ENCODE results near the gene TSC22D1.

The TSC22D1 gene

DNA sequence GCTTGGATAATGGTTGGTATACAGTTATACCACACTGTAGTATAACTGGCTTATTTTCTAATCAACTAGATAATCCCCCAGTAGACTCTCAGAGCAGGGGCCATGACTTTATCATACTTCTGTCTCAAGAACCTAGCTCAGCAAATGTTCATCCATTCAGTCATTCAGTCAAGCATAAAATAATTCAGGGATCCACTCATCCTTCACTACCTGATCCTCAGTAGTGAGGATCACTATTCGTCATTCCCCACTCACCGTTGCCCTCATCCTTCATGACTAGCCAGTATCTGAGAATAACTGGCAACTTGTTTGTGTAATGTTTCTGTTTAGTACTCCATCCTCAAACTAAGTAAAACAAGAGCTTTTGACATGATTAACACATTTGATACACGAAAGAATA lies 77.6 kb downstream of the TSC22D1 start:
- Mint-ChIP-seq H3K4me1 (no peaks in the 10 kb centered on the region), H3K4me3 (no peak overlapping the region), H3K27me3 (no peaks in the 10 kb centered on the region), H3K27ac (no peak overlapping the region), H3K36me3 (peaks cover 16% of the 10 kb centered on the region), H3K9me3 (peaks cover 7% of the 10 kb centered on the region)
- no peak for ATAC-seq

GRCh38 chr13:44497801-44498200 lies 78.3 kb downstream of the TSC22D1 start:
- Mint-ChIP-seq H3K9me3 (peaks cover 7% of the 10 kb centered on the region), H3K4me3 (no peak overlapping the region), H3K27me3 (no peaks in the 10 kb centered on the region), H3K36me3 (peaks cover 16% of the 10 kb centered on the region), H3K4me1 (peaks cover 3% of the 10 kb centered on the region), H3K27ac (no peak overlapping the region)
- no peak for ATAC-seq

DNA sequence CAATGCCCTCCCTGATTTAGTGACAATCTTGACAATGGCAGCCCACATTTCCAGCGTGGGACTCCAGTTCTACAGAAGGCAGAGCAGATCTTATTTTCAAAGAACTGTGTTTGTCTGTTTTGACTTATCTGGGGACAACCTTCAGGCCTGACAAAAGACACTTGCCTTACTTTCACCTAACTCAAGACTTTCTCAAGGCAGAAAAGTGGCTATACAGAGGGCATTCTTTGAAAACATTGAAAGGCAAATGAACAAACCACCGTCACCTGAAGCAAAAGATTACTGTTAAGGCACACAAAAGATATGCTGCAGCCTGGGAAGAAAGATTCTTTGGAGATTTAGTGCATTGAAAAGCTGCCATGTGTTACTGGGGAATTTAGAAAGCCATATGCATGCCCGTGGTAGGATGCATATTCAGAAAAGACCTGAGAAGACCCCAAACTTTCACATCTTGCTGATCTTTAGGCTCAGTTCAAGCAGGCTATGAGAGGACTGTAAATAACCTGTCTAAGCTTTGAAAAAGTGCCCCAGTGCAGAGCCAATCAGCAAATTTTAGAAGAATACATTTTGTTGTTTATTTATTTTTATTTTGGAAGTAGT lies 82.8 kb downstream of the TSC22D1 start:
- H3K27ac Mint-ChIP-seq: no peak overlapping the region

DNA sequence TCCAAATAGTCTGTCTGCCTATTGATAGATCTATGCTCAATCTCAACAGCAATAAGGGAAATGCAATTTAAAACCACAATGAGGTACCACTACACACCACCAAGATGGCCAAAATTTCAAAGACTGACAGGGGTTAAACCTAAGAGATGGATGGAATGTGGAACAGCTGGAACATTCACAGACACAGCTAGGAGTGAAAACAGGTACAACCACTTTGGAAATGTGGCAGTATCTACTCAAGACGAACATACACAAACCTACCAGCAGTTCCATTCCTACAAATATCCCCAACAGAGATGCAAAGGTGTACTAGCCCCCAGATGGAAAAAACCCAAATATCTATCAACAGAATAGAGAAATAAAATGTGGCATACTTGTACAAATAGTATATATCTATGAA lies 86.4 kb downstream of the TSC22D1 start:
- no peak for ATAC-seq
- no peaks in the 10 kb centered on the region for H3K27me3 Mint-ChIP-seq
- H3K36me3 Mint-ChIP-seq: peaks cover 5% of the 10 kb centered on the region
- H3K4me1 Mint-ChIP-seq: peaks cover 15% of the 10 kb centered on the region
- peaks cover 4% of the 10 kb centered on the region for H3K9me3 Mint-ChIP-seq
- no peak overlapping the region for H3K27ac Mint-ChIP-seq
- H3K4me3 Mint-ChIP-seq: no peak overlapping the region

More for the DNA sequence above, 82.8 kb downstream of the TSC22D1 start:
- H3K9me3 Mint-ChIP-seq: peaks cover 7% of the 10 kb centered on the region
- H3K4me3 Mint-ChIP-seq: no peak overlapping the region
- no peak for ATAC-seq
- no peaks in the 10 kb centered on the region for H3K27me3 Mint-ChIP-seq
- peaks cover 6% of the 10 kb centered on the region for H3K4me1 Mint-ChIP-seq
- peaks cover 16% of the 10 kb centered on the region for H3K36me3 Mint-ChIP-seq

DNA sequence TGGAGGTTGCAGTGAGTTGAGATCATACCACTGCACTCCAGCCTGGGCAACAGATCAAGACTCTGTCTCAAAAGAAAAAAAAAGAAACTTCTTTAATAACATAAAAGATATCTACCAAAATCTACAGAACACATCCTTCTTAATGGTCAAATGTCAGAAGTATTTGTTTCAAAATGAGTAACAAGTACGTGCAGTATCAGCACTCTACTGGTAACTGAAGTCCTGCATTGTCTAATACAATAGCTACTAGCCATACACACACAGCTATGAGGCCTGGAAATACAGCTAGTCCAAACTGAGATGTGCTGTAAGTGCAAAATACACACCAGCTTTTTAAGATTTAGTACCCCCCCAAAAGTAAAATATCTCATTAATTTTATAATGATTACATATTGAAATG lies 88.1 kb downstream of the TSC22D1 start:
- ATAC-seq: no peak
- Mint-ChIP-seq H3K36me3 (no peaks in the 10 kb centered on the region), H3K27me3 (no peaks in the 10 kb centered on the region), H3K9me3 (no peaks in the 10 kb centered on the region), H3K4me3 (no peak overlapping the region), H3K27ac (no peak overlapping the region), H3K4me1 (peaks cover 21% of the 10 kb centered on the region)

DNA sequence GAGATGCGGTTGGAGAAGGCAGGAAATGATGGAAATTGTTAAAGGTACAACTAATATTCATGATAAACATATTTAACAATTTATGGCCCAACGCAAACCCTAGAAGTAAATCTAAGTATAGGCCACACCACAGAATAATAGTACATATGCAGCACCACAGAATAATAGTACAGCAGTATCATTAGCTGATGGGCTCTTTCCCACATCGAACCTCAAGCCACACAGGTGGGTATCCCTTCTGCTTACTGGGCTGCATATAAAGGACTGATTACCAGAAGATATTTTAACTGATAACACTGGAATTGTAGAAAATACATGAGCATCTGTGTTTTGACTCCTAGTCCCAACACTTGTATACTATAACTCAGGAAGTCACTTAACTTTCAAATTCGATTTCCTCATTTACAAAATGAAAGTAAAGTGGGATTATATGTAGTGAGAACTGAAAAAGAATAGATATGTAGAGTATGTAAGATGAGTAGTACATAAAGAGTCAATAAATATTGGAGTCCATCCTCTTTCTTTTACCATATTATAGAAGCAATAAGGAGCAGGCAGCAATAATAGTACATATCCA lies 91.5 kb downstream of the TSC22D1 start:
- Mint-ChIP-seq H3K27ac (peak overlapping the region; percentile 56), H3K9me3 (no peaks in the 10 kb centered on the region), H3K4me1 (peaks cover 25% of the 10 kb centered on the region), H3K27me3 (no peaks in the 10 kb centered on the region), H3K4me3 (peak overlapping the region; percentile 1), H3K36me3 (no peaks in the 10 kb centered on the region)
- ATAC-seq: no peak

- Mint-ChIP-seq H3K27me3 (no peaks in the 10 kb centered on the region), H3K4me1 (peaks cover 4% of the 10 kb centered on the region), H3K9me3 (no peaks in the 10 kb centered on the region), H3K36me3 (peaks cover 6% of the 10 kb centered on the region), H3K4me3 (no peak overlapping the region), H3K27ac (no peak overlapping the region)
- no peak for ATAC-seq
Observed at GRCh38 chr13:44474122-44474910, 101.8 kb downstream of the TSC22D1 start.

- Mint-ChIP-seq H3K27me3 (no peaks in the 10 kb centered on the region), H3K4me3 (no peak overlapping the region), H3K36me3 (peaks cover 6% of the 10 kb centered on the region), H3K4me1 (peaks cover 16% of the 10 kb centered on the region), H3K9me3 (no peaks in the 10 kb centered on the region), H3K27ac (no peak overlapping the region)
- ATAC-seq: no peak
Observed at GRCh38 chr13:44471686-44472085, 104.4 kb downstream of the TSC22D1 start.

- no peak overlapping the region for H3K4me3 Mint-ChIP-seq
- ATAC-seq: no peak
- no peaks in the 10 kb centered on the region for H3K27me3 Mint-ChIP-seq
Observed at GRCh38 chr13:44470638-44471562, 105.2 kb downstream of the TSC22D1 start.

GRCh38 chr13:44468874-44469273 lies 107.3 kb downstream of the TSC22D1 start:
- no peak overlapping the region for H3K27ac Mint-ChIP-seq
- peaks cover 12% of the 10 kb centered on the region for H3K4me1 Mint-ChIP-seq
- H3K9me3 Mint-ChIP-seq: no peaks in the 10 kb centered on the region
- peaks cover 6% of the 10 kb centered on the region for H3K36me3 Mint-ChIP-seq
- no peaks in the 10 kb centered on the region for H3K27me3 Mint-ChIP-seq
- H3K4me3 Mint-ChIP-seq: no peak overlapping the region
- no peak for ATAC-seq

More at GRCh38 chr13:44470638-44471562, 105.2 kb downstream of the TSC22D1 start:
- Mint-ChIP-seq H3K4me1 (peaks cover 16% of the 10 kb centered on the region), H3K9me3 (no peaks in the 10 kb centered on the region), H3K27ac (no peak overlapping the region), H3K36me3 (peaks cover 6% of the 10 kb centered on the region)

GRCh38 chr13:44465318-44465717 lies 110.8 kb downstream of the TSC22D1 start:
- H3K27me3 Mint-ChIP-seq: no peaks in the 10 kb centered on the region
- no peaks in the 10 kb centered on the region for H3K9me3 Mint-ChIP-seq
- H3K27ac Mint-ChIP-seq: no peak overlapping the region
- no peak for ATAC-seq
- peaks cover 12% of the 10 kb centered on the region for H3K4me1 Mint-ChIP-seq
- H3K36me3 Mint-ChIP-seq: no peaks in the 10 kb centered on the region
- H3K4me3 Mint-ChIP-seq: no peak overlapping the region

- no peaks in the 10 kb centered on the region for H3K27me3 Mint-ChIP-seq
- no peak for ATAC-seq
- H3K9me3 Mint-ChIP-seq: no peaks in the 10 kb centered on the region
- H3K27ac Mint-ChIP-seq: no peak overlapping the region
- H3K4me1 Mint-ChIP-seq: peaks cover 12% of the 10 kb centered on the region
- H3K36me3 Mint-ChIP-seq: no peaks in the 10 kb centered on the region
- H3K4me3 Mint-ChIP-seq: no peak overlapping the region
Observed at GRCh38 chr13:44464471-44464870, 111.7 kb downstream of the TSC22D1 start.

DNA sequence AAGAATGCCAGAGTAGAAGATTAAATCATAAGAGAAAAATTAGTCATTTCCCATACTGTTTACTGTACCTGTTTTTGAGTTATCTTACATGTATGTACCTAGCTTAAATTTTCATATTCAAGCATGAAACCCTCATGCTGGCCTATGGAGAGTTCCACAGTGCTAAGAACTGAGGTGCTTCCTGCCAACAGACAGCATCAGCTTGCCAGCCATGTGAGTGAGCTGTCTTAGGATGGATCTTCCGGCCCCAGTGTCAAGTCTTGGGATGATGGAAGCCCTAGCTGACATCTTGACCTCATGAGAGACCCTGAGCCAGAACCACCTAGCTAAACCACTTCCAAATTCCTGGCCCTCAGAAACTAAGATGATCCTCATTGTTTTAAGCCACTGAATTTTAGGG lies 112.4 kb downstream of the TSC22D1 start:
- Mint-ChIP-seq H3K4me3 (no peak overlapping the region), H3K4me1 (peaks cover 12% of the 10 kb centered on the region), H3K27ac (no peak overlapping the region), H3K36me3 (no peaks in the 10 kb centered on the region), H3K27me3 (no peaks in the 10 kb centered on the region), H3K9me3 (no peaks in the 10 kb centered on the region)
- no peak for ATAC-seq

- no peak for ATAC-seq
- H3K27ac Mint-ChIP-seq: no peak overlapping the region
- no peaks in the 10 kb centered on the region for H3K9me3 Mint-ChIP-seq
- H3K4me3 Mint-ChIP-seq: no peak overlapping the region
- H3K4me1 Mint-ChIP-seq: no peaks in the 10 kb centered on the region
- H3K36me3 Mint-ChIP-seq: peaks cover 7% of the 10 kb centered on the region
- H3K27me3 Mint-ChIP-seq: no peaks in the 10 kb centered on the region
Observed at GRCh38 chr13:44459674-44460073, 116.5 kb downstream of the TSC22D1 start.

Measured in stimulated activated memory B cell treated with anti-CD40 and anti-IgM and Interleukin-4, amounts not matched to agents 10 μg/mL and 1 μg/mL and 100 μg/mL, for 72 hours (primary cell).